Measurements from ENCODE around the gene MIER2.

MIER2 gene

DNA sequence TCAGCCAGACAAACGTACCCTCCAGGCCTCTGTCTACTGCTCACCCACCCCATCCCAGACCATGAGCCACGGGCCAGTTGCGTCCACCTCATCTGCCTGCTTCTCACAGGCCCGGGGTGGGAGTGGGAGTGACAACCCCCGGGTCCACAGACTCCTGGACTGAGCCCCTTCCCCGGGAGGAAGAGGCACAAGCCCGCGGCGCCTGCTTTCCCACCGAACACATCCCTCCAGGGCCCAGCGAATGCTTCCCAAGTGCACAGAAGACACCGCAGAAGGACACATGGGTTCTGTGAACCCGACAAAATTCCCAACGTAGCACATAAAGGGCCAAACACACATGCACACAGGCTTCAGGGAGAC, 35.4 kb downstream of the MIER2 start:
- DNase-seq = no peak

DNA sequence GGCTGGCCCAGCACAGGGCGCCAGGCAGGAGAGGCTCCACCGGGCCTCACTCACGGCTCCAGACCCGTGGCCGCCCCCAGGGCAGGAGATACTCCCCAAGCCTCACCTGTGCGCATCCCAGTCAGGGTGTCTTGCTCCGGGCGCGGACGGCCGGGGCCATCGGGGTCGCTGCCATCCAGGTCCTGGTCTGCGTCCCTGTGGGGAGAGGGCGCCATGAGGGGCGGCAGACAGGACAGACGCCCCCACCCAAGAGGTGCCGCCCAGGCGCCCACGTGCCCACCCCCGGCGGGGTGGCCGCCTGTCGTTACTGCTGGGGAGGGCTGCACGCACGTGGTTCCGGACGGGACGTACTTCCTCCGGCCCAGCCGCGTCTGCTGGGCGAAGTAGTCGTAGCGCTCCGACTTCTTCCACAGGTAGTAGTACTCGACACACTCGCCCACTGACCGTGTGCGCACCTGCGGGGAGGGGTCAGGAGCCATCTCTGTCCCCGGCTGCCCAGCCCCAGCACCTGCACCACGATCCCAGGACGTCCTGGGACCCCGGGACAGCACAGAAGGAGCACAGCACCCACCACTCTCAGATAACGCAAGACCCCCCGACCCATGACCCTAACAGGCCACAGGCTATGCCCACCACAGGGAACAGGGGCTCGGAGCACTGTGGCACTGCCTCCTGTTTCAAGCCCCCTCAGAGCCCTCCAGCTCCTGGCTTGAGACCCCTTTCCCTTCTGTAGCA, 36.0 kb downstream of the MIER2 start:
- no peak for DNase-seq

DNA sequence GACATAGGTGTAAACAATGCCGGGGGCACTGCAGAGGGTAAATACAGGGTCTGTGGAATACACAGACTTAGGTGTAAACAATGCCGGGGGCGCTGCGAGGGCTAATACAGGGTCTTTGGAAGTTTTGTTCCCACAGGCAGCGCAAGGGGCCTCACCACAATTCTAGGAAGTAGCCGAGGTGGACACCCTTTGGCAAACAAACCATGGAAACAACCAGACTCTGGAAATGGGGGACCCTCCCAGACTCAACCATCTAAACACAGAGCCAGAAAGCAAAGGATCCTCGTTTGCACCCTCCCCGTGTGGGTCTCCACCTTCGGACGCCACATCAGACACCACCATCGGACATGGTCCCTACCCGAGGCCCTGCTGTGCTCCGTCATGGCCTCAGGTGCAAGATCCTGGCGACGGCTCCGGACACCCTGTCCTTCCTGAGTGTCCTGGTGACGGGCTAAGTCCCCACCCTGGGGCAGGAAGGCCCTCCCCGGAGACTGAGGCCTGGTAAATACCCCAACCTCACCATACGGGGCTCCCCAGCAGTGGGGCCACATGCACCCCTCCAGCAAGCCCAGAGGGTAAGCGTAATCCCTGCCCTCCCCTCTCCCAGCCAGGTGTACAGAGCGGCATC, 36.7 kb downstream of the MIER2 start:
- DNase-seq = no peak

DNA sequence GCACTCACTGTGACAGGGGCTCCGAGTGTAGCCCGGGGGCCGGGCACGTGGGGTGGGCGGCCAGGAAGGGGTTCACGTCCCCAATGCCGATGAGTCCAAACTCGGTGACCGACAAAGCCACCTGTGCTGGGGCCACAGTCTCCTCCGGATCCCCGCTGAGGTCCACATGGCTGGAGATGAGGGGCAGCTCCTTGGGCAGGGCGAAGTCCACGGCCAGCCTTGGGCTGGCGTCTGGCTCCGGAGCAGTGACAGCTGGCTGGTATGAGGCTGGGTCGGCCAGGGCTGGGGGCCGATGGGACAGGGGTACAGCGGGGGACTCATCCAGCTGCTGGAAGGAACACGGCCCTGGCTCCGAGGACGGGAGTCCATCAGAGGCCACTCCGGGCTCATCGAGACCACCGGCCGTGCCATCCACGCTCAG, 37.5 kb downstream of the MIER2 start:
- DNase-seq = no peak

DNA sequence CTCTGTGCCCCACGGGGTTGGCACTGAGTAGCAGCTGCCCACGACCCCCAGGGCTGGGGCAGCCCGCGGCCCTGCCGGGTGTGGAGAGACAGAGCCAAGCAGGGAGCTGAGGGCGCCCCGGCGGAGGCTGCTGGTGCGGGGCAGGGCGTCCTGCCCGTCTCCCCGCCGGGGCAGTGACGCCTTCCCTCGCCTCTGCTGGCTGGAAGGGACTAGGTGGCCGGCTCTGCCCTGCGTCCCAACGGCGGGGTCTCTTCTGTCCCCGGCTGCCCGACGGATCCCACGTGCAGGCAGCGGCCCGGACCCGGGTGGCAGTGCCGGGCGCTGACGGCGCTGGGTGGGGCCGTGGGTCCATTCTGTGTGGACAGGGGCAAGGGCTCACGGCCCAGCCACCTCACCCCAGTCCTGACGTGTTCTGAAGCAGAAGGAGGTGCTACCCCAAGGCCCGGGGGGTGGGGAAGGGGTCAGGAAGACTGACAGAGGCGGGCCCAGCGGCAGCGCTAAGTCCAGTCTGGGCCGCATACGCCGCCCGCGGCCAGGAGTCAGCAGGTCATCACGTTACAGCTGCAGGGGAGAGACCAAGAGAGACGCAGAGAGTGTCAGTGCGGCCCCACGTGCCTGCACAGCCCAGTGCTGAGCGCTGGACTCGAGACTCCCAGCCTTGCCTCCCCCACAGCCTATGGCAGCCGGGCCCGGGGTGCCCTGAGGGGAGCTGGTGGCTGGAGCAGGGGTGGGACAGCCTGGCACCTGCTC, 38.3 kb downstream of the MIER2 start:
- DNase-seq = no peak

DNA sequence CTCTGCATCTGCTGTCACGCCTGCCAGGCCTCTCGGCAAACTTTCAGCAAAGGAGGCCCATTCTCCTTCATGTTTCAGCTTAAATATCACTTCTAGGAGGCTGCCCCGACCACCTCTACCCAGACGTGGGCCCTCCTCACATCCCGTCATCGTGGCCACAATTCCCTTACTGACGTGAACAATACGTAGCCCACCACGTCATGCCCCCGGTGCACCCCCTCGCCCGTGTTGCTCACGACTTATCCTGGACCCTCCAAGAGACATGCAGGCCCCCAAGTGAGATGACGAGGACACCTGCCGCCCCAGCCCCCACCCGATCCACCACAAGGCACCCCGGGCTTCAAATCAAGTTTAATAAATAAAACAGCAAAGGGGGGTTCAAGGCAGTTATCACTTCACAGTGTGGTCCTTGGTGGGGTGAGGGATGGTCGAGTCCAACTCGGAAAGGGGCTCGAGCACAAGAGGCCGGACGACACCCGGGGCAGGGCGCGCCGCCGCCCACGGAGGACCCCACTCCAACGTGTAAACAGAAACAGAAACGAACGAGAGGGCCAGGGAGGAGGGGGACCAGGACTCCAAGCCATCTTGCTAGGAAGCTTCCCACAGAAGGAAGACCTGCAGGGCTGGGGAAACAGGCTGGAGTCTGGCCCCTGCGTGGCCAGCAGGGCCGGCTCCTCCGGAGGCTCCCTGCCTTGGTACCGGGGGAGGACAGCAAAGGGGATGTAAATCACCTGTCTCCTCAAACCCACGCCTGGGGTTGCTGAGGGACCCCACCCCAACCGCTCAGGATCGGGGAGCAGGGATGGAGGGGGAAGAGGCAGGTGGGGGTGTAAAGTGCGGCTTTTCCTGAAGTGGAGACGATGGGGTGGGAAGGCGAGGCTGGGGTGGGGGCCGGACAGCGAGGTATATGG, 39.1 kb downstream of the MIER2 start:
- DNase-seq = no peak

DNA sequence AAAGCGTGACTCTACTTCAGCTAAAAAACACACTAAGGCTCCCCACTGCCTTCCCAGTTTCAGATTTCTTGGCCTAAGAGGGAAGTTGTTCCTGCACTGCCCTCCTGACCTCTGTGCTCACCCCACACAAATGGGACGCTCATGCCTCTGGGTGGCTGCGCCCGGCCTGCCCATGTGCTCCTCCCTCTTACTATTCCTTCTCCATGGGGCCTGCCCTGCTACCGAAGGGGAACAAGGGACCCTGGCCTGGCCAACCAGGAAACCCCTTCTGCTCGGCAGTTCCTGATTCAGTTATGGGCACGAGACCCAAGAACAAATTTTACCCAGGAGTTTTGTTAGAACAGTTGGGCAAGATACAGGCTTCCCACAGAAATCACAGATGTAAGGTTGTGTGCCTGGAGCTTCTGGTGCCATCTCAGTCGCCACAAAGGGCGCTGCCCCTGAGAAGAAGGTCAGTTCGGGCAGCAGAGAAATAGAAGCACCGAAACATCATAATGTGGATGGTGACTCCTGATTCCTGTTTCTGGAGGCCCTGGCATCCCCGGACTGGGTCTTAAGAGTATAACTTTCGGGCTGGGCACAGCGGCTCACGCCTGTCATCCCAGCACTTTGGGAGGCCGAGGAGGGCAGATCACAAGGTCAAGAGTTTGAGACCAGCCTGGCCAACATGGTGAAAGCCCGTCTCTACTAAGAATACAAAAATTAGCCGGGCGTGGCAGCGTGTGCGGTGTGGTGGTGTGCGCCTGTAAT, 47.9 kb downstream of the MIER2 start:
- no peak for DNase-seq

DNA sequence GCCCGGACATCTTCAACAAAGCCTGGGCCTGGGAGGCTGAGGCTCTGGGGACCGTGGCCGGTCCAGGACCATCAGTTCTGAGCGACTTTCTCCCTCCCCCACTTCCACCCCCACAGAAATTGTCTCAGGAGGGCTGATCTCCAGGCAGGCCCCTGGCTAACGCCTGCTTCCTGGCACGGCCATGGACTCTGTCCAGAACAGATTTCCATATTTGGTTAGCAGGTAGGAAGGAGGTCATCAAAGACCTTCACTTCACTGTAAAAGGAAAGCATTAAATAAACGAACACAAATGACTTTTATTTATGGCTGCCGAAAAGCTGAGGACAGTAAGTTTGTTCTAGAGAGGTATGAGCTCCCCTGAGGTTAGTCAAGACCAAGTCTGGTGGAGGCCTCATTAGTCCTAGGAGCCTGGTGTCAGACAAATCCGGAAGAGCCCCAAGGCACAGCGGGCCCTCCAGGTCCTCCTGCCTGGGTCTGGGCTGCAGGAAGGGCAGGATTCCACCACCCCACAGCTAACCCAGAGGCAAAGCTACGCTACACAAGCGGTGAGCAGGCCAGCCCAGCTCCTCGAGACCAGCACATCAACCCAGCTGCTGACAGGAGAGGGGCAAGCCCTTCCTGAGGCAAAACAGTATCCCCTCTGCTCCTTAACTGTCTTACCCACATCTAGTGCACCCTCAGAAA, 48.8 kb downstream of the MIER2 start:
- DNase-seq = no peak

DNA sequence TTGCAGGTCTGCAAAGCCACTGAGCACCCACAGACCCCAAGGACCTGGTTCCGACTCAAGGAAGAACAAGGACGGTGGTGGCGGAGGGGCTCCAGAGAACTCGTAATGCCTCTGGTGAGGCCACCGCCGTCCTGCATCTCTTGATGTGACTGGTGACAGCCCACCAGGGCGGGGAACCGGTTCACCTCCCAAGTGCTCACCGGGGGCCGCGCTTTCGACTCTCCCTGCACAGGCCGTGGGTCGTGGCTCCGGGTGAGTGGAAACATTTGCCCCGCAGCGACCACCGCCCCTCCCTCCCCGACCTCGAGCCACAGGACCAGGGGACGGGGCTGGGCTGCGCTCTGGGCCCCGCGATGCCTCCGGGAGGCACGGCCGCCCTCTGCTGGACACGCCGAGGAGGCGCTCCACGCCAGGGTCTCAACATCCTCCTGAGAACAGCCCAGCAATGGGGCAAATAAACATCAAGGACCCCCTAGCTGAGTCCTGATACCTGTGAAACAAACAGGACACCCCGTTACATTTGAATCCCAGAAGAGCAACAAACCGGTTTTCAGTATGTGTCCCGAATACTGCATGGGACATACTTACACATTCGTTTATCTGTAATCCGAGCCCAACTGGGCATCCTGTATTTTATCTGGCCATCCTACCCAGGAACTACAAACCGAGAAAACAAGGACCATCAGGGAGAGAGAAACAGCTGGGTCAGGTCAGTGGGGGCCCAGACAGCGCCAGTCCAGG, 49.5 kb downstream of the MIER2 start:
- DNase-seq = peak in 19 of 58 donors; percentile 4 to 51 (median 23)

DNA sequence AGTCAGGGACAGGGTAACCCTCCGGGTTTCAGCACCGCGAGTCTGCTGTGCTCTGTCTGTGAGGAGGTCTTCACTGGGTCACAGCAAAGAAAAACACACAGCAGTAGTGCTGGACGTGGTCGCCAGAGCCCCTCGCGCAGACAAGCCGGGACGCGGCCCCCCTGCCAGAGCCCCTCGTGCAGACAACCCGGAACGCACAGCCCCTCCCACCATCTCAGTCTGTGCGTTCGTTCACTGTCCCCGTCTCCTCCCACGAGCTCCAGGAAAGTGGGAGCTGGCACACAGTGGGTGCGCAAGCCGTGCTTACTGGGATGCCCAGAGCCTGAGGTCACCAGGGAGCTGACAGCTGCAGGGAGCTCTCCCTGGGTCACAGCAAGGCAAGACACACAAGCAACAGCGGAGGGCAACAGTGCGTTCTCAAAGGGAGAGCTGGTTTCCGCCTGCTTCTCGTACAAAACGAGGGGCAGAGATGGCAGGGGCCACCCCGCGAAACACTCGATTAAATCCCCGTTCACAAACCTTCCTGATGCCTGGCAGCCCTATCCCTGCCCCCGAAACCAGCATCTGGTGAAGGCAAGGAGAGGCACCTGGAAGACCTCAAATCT, 50.2 kb downstream of the MIER2 start:
- peak in 4 of 58 donors; percentile 12 to 32 (median 16) for DNase-seq

DNA sequence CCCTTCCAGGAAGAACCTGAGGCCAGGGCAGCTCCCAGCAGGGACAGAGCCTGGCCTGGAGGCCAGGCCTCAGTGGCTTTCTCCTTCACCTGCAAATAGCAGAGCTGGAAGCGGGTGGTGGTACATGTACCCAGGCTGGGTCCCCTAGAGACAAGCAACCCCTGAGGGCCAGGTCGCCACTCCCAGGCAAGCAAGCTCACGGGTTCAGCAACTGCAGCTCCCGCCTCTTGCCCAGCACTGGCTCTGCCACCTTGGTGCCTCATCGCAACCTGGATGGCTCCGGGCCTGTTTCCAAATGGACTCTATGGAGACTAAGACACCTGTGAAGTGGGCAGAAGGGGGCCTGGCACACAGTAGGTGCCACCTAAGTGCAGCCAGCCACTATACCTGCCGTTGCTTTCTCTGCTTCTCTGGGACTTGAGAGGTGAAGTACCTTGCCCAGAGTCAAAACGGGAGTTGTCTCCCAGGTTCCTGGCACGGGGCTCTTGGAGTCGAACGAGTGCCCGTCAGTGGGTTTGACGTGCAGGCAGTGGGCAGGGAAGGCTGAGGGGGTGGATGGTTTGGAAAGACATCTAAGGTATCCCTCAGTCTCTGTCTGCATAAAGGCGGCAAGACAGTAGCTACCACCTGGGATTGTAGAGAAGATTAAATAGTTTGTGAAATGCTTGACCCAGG, 51.0 kb downstream of the MIER2 start:
- DNase-seq = no peak

DNA sequence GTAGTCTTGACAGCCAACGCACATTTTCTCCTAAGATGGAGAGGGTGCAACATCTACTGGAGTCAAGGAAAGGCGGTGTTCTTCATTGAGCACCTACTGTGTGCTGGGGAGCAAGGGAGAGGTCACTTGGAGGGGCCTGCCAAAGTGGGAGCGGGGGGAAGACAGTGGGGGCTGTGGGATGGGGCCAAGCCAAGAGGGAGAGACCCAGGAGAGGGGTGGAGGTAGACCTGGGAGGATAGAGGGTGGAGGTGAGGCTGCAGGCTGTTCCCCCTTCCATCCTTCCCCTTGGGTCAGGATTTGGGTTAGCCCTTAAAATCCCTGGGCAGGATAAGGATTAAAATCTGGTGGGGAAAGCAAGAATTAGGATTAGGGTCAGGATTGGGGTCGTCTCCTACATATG, 51.6 kb downstream of the MIER2 start:
- DNase-seq = no peak

DNA sequence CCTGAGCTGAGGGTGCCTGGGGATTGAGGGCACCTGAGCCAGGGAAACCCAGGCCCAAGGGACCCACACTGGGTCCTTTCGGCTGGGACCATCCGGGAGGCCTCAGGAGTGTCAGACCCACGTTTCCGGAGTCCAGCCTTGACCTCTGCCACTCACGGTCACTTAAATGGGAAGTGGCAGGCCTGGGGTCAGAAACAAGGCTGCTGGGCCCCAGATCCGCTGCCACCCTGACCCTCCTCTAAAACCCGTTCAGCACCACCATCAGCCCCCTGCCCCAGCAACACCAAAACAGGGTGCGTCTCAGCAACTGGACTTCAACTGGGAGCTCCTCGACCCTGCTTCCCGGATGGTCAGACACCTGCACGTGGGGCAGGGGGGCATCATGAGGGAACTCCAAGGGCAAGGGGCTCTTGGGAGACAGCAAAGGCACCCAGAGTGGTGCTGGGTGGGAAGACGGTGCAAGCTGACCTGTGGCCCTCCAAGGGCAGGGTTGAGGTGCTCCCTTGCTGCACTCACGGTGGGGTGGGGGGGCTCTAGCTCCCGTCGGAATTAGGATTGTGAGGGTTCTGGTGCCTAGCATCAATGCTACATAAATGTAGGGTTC, 52.2 kb downstream of the MIER2 start:
- no peak for DNase-seq

DNA sequence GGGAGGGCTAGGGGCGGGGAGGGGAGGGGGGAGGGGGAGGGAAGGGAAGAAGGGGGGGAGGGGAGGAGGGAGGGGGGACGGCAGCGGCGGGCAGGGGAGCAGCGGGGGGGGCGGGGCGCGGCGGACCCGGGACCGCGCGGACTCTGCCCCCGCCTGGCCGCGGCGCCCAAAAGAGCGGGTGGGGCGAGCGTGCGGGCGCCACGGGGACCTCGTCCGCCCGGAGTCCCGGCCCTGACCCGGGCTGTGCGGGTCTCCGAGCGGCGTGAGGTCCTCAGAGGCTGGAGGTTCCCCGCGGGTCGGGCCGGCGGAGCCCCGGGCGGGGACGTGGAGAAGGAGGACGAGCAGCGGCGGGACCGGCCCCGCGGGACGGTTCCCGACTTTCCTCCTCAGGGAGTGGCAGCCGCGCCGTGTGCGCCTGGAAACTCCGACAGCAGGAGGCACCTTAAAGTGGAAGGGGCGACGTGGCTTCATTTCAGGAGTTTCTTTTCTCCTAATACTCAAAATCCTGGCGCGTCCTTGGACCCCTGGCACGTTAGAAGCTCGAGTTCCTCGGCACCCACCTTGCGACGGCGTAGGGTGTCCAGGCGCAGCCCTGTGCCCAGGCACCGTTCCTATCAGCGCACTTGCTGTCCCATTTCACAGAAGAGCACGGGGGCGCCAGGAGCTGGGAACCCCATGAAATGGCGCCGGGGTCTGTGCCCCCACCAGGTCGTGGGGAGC, 52.9 kb downstream of the MIER2 start:
- peak in 7 of 58 donors; percentile 31 to 59 (median 44) for DNase-seq

DNA sequence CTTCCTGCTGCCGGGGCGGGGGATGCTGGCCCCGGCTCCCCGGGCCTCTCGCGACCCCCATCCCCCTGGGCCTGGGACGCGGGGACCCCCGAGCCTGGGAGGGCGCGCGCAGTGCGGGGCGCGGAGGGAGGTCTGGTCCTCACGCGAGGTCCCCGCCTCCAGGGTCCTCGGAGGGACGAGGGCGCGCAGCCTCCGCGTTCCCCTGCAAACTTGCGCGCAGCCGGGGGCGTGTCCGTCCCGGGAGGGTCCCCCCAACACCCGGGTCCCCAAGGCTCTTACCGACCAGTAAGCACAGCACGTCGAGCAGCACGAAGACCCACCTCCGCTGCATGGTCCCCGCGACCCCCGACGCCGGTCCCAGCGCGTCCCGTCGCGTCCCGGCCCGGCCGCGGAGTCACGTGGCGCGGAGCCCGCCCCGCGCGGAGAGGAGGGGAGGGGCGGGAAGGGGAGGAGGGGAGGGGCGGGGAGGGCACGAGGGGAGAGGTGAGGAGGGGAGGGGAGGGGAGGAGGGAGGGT, 53.5 kb downstream of the MIER2 start, which contains the start of gene PLPP2:
TSS of gene PLPP2 (minus strand) at position 398 of the 516 bp plus-strand sequence. CDS start at position 331, 67 bp downstream.
- DNase-seq = peak in 26 of 58 donors; percentile 4 to 77 (median 32)

DNA sequence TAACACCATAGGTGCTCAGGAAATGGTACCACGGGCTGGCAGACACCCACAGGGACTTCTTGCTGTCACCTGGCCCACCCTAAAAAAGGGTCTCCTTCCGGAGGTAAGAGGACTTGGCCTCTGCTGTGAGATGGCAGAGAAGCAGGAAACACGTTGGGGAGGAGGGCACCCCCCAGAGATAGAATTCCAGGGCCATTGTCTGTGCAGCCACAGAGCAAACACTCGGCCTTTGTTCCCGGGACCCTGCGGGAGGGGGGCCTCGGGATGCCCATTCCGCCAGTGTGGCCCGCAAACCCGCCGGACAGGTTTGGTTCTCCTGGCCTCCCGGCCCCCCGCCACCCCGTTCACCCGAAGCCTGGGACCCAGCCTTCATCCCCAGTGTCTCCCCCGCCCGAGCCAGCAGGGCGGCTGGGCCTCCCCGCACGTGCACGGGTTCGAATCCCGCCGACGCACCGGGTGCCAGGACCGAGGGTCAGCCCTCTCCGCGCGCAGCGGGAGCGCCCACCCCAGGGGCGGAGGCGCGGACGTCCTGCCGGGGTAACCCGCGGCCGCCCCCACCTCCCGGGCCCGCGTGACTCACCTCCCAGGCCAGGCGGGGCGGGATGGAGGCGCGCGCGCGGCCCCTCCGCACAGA, 54.1 kb downstream of the MIER2 start:
- DNase-seq = peak in 49 of 58 donors; percentile 3 to 87 (median 61)
